ENCODE data around the gene ZNF718.

GRCh38 chr4:147233-147632, 22.9 kb downstream of the ZNF718 start:
- TF ChIP-seq CTCF (IDR thresholded peaks at IDR 0.05) = no peak
- no peak for TF ChIP-seq POLR2A (IDR thresholded peaks at IDR 0.05; ENCODE audit: low read depth)
